GM10266 (cell line): ENCODE data around the gene SLIT3.

Experiments used
- DNase-seq: peaks from one replicate; pipeline ENCODE4 v3.0.0; 2012; ENCODE audit errors: extremely low spot score
- CTCF ChIP-seq: IDR thresholded peaks from 2 replicates; pipeline ENCODE4 v1.5.1; 2012; ENCODE audit warnings: mild to moderate bottlenecking, low read depth; ENCODE audit not compliant: control insufficient read depth, insufficient read depth; ENCODE audit errors: missing control alignments

Gene SLIT3

GRCh38 chr5:168670881-168671575 is 629.9 kb downstream of the SLIT3 start:
- no peak for TF ChIP-seq CTCF
- DNase-seq, result no peak

GRCh38 chr5:168669668-168670378 is 631.1 kb downstream of the SLIT3 start:
- no peak for TF ChIP-seq CTCF
- no peak for DNase-seq

- no peak for TF ChIP-seq CTCF
- DNase-seq, result no peak
Observed at GRCh38 chr5:168669156-168669555, 631.8 kb downstream of the SLIT3 start.

- DNase-seq, result no peak
- TF ChIP-seq CTCF, result no peak
Observed at GRCh38 chr5:168668078-168668477, 632.9 kb downstream of the SLIT3 start.

- TF ChIP-seq CTCF, result no peak
Observed at GRCh38 chr5:168667301-168667840, 633.6 kb downstream of the SLIT3 start.

GRCh38 chr5:168666356-168666755 is 634.6 kb downstream of the SLIT3 start:
- no peak for TF ChIP-seq CTCF
- DNase-seq, result no peak

More at GRCh38 chr5:168667301-168667840, 633.6 kb downstream of the SLIT3 start:
- no peak for DNase-seq
